WTC11 (cell line): ENCODE data around the gene SUDS3. TPM values are rescaled to one million over a fixed set of nuclear protein-coding genes. Genes with fewer than 3 reads are reported as not detected.

Experiments used
- ATAC-seq: fragments of 200-7000 bp; cut with Tn5 transposase; 2 replicates; pipeline ENCODE4 v1.10.0; 2021; ENCODE audit warnings: mild to moderate bottlenecking, moderate library complexity
- CTCF ChIA-PET: fragments of 300-600 bp; sonication (Branson Sonifier 250); formaldehyde crosslinking; loops from one replicate; lab custom pipeline; 2021; ENCODE audit warnings: antibody characterized with exemption; lab: Charles Lee
- POLR2A ChIA-PET: fragments of 350-600 bp; sonication (Branson Sonifier 250); formaldehyde crosslinking; loops from one replicate; lab custom pipeline; 2021; ENCODE audit warnings: antibody characterized with exemption; lab: Charles Lee
- DNase-seq: peaks from one replicate; pipeline ENCODE4 v3.0.0; 2021; ENCODE audit warnings: low spot score
- H3K27ac Mint-ChIP-seq: 2 replicates; pipeline ENCODE4 v1.8.0; 2021; ENCODE audit warnings: mixed read lengths
- H3K27me3 Mint-ChIP-seq: 2 replicates; pipeline ENCODE4 v1.8.0; 2021; ENCODE audit warnings: low read depth, mild to moderate bottlenecking, moderate library complexity, mixed read lengths
- H3K36me3 Mint-ChIP-seq: 2 replicates; pipeline ENCODE4 v1.8.0; 2021; ENCODE audit warnings: mixed read lengths
- H3K4me1 Mint-ChIP-seq: 2 replicates; pipeline ENCODE4 v1.8.0; 2022; ENCODE audit warnings: mixed read lengths
- H3K4me3 Mint-ChIP-seq: 2 replicates; pipeline ENCODE4 v1.8.0; 2021; ENCODE audit warnings: mild to moderate bottlenecking, moderate library complexity, mixed read lengths
- H3K9me3 Mint-ChIP-seq: 2 replicates; pipeline ENCODE4 v1.8.0; 2021; ENCODE audit warnings: mixed read lengths
- HMGA2 ChIP-seq: fragments of 250-450 bp; sonication (Bioruptor Pico); IDR thresholded peaks from 2 replicates; pipeline ENCODE4 v1.4.0; 2021; ENCODE audit warnings: mild to moderate bottlenecking, moderate library complexity
- IRF2 ChIP-seq: sonication (generic); formaldehyde crosslinking; IDR thresholded peaks from 2 replicates; pipeline ENCODE4 v1.8.0; 2022; ENCODE audit warnings: low read depth, missing genetic modification reagents, borderline replicate concordance
- NR1H2 ChIP-seq: sonication (generic); formaldehyde crosslinking; IDR thresholded peaks from 2 replicates; pipeline ENCODE4 v1.9.0; 2021; ENCODE audit warnings: mild to moderate bottlenecking, moderate library complexity, missing genetic modification reagents
- OVOL2 ChIP-seq: fragments of 250-450 bp; sonication (Bioruptor Pico); IDR thresholded peaks from 2 replicates; pipeline ENCODE4 v1.9.0; 2021; ENCODE audit warnings: mild to moderate bottlenecking, borderline replicate concordance
- SOX15 ChIP-seq: fragments of 250-450 bp; sonication (Bioruptor Pico); IDR thresholded peaks from 2 replicates; pipeline ENCODE4 v1.9.0; 2021; ENCODE audit warnings: mild to moderate bottlenecking
- ZNF219 ChIP-seq: sonication (generic); formaldehyde crosslinking; IDR thresholded peaks from 2 replicates; pipeline ENCODE4 v1.8.0; 2023; ENCODE audit warnings: missing genetic modification reagents, mild to moderate bottlenecking, borderline replicate concordance
- ZNF396 ChIP-seq: fragments of 250-450 bp; sonication (Bioruptor Pico); IDR thresholded peaks from 2 replicates; pipeline ENCODE4 v1.8.0; 2021; ENCODE audit warnings: mild to moderate bottlenecking, moderate library complexity, borderline replicate concordance
- total RNA-seq: library from RNA; stranded (reverse); gene quantifications from 3 replicates; pipeline ENCODE4 v1.2.3, GENCODE V29; 2021
- TF ChIP-seq, protein P1 (sequence below): sonication (generic); formaldehyde crosslinking; IDR thresholded peaks from 2 replicates; pipeline ENCODE4 v1.8.1; 2022; ENCODE audit warnings: missing genetic modification reagents, borderline replicate concordance
- TF ChIP-seq, protein P2 (sequence below): sonication (generic); formaldehyde crosslinking; IDR thresholded peaks from 2 replicates; pipeline ENCODE4 v1.8.1; 2022; ENCODE audit warnings: low read depth, missing genetic modification reagents, borderline replicate concordance
- TF ChIP-seq, protein P3 (sequence below): sonication (generic); formaldehyde crosslinking; IDR thresholded peaks from 2 replicates; pipeline ENCODE4 v1.8.1; 2023; ENCODE audit warnings: mild to moderate bottlenecking, missing genetic modification reagents
- TF ChIP-seq, protein P4 (sequence below): fragments of 250-450 bp; sonication (Bioruptor Pico); IDR thresholded peaks from 2 replicates; pipeline ENCODE4 v1.9.0; 2021; ENCODE audit warnings: moderate library complexity, mild to moderate bottlenecking, inconsistent platforms, borderline replicate concordance
- TF ChIP-seq, protein P5 (sequence below): fragments of 250-450 bp; sonication (Bioruptor Pico); IDR thresholded peaks from 2 replicates; pipeline ENCODE4 v2.1.2; 2022; ENCODE audit warnings: mild to moderate bottlenecking, moderate library complexity
- TF ChIP-seq, protein P6 (sequence below): sonication (generic); formaldehyde crosslinking; IDR thresholded peaks from 2 replicates; pipeline ENCODE4 v1.8.1; 2023; ENCODE audit warnings: mild to moderate bottlenecking, missing genetic modification reagents, moderate library complexity
- TF ChIP-seq, protein P7 (sequence below): fragments of 250-450 bp; sonication (Bioruptor Pico); IDR thresholded peaks from 2 replicates; pipeline ENCODE4 v1.9.0; 2021; ENCODE audit warnings: mild to moderate bottlenecking
- TF ChIP-seq, protein P8 (sequence below): sonication (generic); formaldehyde crosslinking; IDR thresholded peaks from 2 replicates; pipeline ENCODE4 v1.8.1; 2023; ENCODE audit warnings: mild to moderate bottlenecking, missing genetic modification reagents, borderline replicate concordance

The SUDS3 gene
- total RNA-seq, 1 experiment from 2014 or later: 63.9 TPM

DNA sequence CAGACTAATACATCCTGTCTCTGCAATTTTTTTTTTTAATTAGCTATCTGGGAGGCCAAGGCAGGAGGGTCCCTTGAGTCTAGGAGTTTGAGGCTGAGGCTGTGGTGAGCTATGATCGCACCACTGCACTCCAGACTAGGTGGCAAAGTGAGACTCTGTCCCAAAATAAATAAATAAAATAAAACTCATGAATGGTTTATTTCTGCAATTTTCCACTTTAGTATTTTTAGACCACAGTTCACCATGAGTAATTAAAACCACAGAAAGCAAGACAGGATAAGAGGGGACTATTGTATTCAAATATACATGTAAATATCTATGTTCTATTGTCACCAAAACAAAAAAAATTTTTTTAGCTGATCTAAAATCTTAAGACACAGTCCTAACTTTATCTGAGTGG lies 21.5 kb upstream of the SUDS3 start (continued):
- TF ChIP-seq, protein P1, sequence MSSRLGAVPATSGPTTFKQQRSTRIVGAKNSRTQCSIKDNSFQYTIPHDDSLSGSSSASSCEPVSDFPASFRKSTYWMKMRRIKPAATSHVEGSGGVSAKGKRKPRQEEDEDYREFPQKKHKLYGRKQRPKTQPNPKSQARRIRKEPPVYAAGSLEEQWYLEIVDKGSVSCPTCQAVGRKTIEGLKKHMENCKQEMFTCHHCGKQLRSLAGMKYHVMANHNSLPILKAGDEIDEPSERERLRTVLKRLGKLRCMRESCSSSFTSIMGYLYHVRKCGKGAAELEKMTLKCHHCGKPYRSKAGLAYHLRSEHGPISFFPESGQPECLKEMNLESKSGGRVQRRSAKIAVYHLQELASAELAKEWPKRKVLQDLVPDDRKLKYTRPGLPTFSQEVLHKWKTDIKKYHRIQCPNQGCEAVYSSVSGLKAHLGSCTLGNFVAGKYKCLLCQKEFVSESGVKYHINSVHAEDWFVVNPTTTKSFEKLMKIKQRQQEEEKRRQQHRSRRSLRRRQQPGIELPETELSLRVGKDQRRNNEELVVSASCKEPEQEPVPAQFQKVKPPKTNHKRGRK (CRISPR knock-in tag): no peak
- TF ChIP-seq IRF2 (CRISPR knock-in tag) (no peak), ZNF396 (no peak)
- TF ChIP-seq, protein P2, sequence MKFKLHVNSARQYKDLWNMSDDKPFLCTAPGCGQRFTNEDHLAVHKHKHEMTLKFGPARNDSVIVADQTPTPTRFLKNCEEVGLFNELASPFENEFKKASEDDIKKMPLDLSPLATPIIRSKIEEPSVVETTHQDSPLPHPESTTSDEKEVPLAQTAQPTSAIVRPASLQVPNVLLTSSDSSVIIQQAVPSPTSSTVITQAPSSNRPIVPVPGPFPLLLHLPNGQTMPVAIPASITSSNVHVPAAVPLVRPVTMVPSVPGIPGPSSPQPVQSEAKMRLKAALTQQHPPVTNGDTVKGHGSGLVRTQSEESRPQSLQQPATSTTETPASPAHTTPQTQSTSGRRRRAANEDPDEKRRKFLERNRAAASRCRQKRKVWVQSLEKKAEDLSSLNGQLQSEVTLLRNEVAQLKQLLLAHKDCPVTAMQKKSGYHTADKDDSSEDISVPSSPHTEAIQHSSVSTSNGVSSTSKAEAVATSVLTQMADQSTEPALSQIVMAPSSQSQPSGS (CRISPR knock-in tag): no peak

DNA sequence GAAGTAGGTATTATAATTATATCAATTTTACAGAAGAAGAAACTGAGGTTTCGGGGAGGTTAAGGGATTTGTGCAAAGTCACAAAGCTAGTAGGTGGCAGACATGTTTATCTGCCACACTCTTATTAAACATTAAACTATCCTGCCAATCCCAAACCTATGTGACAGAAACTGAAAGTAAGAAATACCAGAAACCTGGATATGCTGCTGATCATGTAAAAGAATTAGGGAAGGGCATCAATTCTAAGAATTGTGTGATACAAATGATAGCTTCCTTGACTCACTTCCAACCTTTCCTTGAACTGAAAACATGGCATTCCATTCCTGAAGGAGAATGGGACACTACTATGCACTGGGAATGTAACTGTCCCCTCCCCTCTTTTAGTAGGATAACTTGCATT lies 20.5 kb upstream of the SUDS3 start:
- ATAC-seq: no peak
- H3K4me3 Mint-ChIP-seq: no peak overlapping the region
- POLR2A ChIA-PET: interaction anchor here (0.7 kb wide), 1 partner anchor 94 kb away, joined by 4 read pairs; no protein-coding TSS in a partner anchor
- TF ChIP-seq, protein P3, sequence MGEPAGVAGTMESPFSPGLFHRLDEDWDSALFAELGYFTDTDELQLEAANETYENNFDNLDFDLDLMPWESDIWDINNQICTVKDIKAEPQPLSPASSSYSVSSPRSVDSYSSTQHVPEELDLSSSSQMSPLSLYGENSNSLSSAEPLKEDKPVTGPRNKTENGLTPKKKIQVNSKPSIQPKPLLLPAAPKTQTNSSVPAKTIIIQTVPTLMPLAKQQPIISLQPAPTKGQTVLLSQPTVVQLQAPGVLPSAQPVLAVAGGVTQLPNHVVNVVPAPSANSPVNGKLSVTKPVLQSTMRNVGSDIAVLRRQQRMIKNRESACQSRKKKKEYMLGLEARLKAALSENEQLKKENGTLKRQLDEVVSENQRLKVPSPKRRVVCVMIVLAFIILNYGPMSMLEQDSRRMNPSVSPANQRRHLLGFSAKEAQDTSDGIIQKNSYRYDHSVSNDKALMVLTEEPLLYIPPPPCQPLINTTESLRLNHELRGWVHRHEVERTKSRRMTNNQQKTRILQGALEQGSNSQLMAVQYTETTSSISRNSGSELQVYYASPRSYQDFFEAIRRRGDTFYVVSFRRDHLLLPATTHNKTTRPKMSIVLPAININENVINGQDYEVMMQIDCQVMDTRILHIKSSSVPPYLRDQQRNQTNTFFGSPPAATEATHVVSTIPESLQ (CRISPR knock-in tag): no peak
- TF ChIP-seq, protein P4, sequence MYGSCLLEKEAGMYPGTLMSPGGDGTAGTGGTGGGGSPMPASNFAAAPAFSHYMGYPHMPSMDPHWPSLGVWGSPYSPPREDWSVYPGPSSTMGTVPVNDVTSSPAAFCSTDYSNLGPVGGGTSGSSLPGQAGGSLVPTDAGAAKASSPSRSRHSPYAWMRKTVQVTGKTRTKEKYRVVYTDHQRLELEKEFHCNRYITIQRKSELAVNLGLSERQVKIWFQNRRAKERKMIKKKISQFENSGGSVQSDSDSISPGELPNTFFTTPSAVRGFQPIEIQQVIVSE (CRISPR knock-in tag): no peak
- TF ChIP-seq ZNF219 (CRISPR knock-in tag): no peak
- TF ChIP-seq, protein P5, sequence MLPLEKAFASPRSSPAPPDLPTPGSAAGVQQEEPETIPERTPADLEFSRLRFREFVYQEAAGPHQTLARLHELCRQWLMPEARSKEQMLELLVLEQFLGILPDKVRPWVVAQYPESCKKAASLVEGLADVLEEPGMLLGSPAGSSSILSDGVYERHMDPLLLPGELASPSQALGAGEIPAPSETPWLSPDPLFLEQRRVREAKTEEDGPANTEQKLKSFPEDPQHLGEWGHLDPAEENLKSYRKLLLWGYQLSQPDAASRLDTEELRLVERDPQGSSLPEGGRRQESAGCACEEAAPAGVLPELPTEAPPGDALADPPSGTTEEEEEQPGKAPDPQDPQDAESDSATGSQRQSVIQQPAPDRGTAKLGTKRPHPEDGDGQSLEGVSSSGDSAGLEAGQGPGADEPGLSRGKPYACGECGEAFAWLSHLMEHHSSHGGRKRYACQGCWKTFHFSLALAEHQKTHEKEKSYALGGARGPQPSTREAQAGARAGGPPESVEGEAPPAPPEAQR: no peak
- TF ChIP-seq OVOL2: no peak
- TF ChIP-seq, protein P6, sequence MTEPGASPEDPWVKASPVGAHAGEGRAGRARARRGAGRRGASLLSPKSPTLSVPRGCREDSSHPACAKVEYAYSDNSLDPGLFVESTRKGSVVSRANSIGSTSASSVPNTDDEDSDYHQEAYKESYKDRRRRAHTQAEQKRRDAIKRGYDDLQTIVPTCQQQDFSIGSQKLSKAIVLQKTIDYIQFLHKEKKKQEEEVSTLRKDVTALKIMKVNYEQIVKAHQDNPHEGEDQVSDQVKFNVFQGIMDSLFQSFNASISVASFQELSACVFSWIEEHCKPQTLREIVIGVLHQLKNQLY (CRISPR knock-in tag): no peak
- TF ChIP-seq, protein P7, sequence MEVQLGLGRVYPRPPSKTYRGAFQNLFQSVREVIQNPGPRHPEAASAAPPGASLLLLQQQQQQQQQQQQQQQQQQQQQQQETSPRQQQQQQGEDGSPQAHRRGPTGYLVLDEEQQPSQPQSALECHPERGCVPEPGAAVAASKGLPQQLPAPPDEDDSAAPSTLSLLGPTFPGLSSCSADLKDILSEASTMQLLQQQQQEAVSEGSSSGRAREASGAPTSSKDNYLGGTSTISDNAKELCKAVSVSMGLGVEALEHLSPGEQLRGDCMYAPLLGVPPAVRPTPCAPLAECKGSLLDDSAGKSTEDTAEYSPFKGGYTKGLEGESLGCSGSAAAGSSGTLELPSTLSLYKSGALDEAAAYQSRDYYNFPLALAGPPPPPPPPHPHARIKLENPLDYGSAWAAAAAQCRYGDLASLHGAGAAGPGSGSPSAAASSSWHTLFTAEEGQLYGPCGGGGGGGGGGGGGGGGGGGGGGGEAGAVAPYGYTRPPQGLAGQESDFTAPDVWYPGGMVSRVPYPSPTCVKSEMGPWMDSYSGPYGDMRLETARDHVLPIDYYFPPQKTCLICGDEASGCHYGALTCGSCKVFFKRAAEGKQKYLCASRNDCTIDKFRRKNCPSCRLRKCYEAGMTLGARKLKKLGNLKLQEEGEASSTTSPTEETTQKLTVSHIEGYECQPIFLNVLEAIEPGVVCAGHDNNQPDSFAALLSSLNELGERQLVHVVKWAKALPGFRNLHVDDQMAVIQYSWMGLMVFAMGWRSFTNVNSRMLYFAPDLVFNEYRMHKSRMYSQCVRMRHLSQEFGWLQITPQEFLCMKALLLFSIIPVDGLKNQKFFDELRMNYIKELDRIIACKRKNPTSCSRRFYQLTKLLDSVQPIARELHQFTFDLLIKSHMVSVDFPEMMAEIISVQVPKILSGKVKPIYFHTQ: no peak
- TF ChIP-seq SOX15 (CRISPR knock-in tag): no peak
- TF ChIP-seq NR1H2 (CRISPR knock-in tag): no peak
- no peak for TF ChIP-seq HMGA2 (CRISPR knock-in tag)
- TF ChIP-seq, protein P8, sequence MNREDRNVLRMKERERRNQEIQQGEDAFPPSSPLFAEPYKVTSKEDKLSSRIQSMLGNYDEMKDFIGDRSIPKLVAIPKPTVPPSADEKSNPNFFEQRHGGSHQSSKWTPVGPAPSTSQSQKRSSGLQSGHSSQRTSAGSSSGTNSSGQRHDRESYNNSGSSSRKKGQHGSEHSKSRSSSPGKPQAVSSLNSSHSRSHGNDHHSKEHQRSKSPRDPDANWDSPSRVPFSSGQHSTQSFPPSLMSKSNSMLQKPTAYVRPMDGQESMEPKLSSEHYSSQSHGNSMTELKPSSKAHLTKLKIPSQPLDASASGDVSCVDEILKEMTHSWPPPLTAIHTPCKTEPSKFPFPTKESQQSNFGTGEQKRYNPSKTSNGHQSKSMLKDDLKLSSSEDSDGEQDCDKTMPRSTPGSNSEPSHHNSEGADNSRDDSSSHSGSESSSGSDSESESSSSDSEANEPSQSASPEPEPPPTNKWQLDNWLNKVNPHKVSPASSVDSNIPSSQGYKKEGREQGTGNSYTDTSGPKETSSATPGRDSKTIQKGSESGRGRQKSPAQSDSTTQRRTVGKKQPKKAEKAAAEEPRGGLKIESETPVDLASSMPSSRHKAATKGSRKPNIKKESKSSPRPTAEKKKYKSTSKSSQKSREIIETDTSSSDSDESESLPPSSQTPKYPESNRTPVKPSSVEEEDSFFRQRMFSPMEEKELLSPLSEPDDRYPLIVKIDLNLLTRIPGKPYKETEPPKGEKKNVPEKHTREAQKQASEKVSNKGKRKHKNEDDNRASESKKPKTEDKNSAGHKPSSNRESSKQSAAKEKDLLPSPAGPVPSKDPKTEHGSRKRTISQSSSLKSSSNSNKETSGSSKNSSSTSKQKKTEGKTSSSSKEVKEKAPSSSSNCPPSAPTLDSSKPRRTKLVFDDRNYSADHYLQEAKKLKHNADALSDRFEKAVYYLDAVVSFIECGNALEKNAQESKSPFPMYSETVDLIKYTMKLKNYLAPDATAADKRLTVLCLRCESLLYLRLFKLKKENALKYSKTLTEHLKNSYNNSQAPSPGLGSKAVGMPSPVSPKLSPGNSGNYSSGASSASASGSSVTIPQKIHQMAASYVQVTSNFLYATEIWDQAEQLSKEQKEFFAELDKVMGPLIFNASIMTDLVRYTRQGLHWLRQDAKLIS (CRISPR knock-in tag): no peak
- TF ChIP-seq, all 79 proteins: peak for 0
- Mint-ChIP-seq H3K4me1 (peaks cover 14% of the 10 kb centered on the region), H3K9me3 (peaks cover 21% of the 10 kb centered on the region), H3K36me3 (peaks cover 10% of the 10 kb centered on the region), H3K27ac (no peak overlapping the region), H3K27me3 (no peaks in the 10 kb centered on the region)
- no peak for DNase-seq
- CTCF ChIA-PET: interaction anchor here (0.9 to 1.2 kb wide), 3 partner anchors 20 to 236 kb away, joined by 3 to 6 read pairs (median 5); partner anchors contain the start of gene SUDS3
